ENCODE measurements around the gene DEAF1. TPM values are rescaled to one million over a fixed set of nuclear protein-coding genes. Genes with fewer than 3 reads are reported as not detected.

The DEAF1 gene
- total and polyA plus RNA-seq, 2 experiments from 2014 or later, result 42.6 to 47.8 TPM

DNA sequence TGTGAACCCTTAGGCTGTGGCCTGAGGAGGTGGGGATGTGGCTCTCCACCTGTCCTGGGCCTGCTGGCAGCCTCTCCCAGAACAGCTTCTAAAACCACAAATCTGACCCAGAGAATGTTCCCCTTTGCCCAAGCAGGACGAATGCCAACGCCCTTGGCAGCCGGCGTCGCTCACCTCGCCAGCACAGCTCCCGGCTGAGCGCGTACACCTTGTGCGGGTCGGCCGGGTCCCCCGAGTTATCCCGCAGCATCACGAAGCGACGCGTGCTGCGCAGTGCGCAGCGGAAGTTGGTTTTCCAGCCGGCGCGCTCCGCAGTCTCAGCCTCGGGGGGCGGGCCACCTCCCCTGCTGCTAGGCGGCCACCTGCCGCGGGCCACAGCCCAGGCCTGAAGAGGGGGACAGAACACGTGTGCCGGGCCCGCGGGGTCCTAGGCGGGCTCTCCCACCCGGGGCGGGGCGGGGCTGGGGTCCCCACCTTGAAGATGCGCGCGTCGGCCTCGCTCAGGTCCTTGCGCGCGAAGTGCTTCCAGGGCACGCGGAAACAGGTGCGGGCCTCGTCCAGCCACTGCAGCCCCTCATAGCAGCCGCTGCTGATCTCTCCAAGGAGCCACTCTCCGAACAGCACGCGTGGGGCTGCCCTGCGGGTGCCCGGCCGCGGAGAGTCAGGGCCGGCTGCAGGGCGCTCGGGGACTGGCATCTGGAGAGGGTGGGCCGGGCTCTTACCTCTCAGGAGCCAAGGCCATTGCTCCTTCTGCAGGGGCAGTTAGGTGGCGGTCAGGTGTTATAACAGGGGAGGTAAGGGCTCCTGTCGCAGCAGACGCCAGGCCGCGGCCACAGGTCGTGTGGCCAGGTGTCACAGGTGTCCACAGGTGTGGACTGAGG is 80.2 kb downstream of the DEAF1 start (continued):
- TF ChIP-seq ZNF462 (CRISPR knock-in tag; IDR thresholded peaks at IDR 0.05), result no peak
- TF ChIP-seq JUNB (IDR thresholded peaks at IDR 0.05; ENCODE audit: unreplicated experiment), result no peak
- TF ChIP-seq NANOG (IDR thresholded peaks at IDR 0.05; ENCODE audit: borderline replicate concordance), result no peak
- TF ChIP-seq, protein P1, sequence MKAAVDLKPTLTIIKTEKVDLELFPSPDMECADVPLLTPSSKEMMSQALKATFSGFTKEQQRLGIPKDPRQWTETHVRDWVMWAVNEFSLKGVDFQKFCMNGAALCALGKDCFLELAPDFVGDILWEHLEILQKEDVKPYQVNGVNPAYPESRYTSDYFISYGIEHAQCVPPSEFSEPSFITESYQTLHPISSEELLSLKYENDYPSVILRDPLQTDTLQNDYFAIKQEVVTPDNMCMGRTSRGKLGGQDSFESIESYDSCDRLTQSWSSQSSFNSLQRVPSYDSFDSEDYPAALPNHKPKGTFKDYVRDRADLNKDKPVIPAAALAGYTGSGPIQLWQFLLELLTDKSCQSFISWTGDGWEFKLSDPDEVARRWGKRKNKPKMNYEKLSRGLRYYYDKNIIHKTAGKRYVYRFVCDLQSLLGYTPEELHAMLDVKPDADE (IDR thresholded peaks at IDR 0.05), result no peak
- no peak for TF ChIP-seq CREB1 (CRISPR knock-in tag; IDR thresholded peaks at IDR 0.05; ENCODE audit: low read depth)
- TF ChIP-seq EZH2phosphoT487 (IDR thresholded peaks at IDR 0.05; ENCODE audit: unreplicated experiment), result no peak

All from GM23338 (cell line).